Omental fat pad (tissue), 4 donors: Measurements from ENCODE around the gene TOM1. TPM values are rescaled to one million over a fixed set of nuclear protein-coding genes. Genes with fewer than 3 reads are reported as not detected.

ENCODE experiments used
- ATAC-seq: fragments of 150-250 bp; one replicate; pipeline ENCODE4 v1.9.1; 2016; ENCODE audit warnings: mild to moderate bottlenecking, moderate library complexity; ENCODE audit not compliant: low FRiP score
- DNase-seq: peaks from one replicate; pipeline ENCODE4 v3.0.0-alpha.2; 2019; ENCODE audit warnings: low spot score
- total RNA-seq, 4 donors: library from RNA; depleted of rRNA; stranded (reverse); fragments of >200 nt; gene quantifications; one replicate each; pipeline ENCODE4 v1.1.0, GENCODE V29; 2016
- TF ChIP-seq, protein P1 (sequence below), 3 donors: fragments of 450-650 bp; IDR thresholded peaks; one replicate each; pipeline ENCODE4 v1.5.1; 2016 to 2017; ENCODE audit warnings: antibody characterized with exemption in 3 of 3, mild to moderate bottlenecking in 3 of 3, moderate library complexity in 2 of 3

The TOM1 gene
- total RNA-seq, 4 donors from 2014 or later: 65.6 to 109 (median 93.2) TPM

DNA sequence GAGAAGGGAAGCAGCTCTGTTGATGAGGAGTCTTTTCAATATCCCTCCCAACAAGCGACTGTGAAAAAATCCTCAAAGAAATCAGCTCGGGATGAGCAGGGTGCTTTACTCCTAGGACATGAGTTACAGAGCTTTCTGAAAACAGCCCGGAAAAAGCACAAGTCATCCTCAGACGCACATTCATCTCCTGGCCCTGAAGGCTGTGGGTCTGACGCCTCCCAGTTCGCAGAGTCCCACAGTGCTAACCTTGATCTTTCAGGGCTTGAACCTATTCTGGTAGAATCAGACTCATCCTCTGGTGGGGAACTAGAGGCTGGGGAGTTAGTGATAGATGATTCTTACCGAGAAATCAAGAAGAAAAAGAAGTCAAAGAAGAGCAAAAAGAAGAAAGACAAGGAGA, 34.7 kb upstream of the TOM1 start:
- DNase-seq (no peak), ATAC-seq (no peak)
- TF ChIP-seq, protein P1, sequence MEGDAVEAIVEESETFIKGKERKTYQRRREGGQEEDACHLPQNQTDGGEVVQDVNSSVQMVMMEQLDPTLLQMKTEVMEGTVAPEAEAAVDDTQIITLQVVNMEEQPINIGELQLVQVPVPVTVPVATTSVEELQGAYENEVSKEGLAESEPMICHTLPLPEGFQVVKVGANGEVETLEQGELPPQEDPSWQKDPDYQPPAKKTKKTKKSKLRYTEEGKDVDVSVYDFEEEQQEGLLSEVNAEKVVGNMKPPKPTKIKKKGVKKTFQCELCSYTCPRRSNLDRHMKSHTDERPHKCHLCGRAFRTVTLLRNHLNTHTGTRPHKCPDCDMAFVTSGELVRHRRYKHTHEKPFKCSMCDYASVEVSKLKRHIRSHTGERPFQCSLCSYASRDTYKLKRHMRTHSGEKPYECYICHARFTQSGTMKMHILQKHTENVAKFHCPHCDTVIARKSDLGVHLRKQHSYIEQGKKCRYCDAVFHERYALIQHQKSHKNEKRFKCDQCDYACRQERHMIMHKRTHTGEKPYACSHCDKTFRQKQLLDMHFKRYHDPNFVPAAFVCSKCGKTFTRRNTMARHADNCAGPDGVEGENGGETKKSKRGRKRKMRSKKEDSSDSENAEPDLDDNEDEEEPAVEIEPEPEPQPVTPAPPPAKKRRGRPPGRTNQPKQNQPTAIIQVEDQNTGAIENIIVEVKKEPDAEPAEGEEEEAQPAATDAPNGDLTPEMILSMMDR (IDR thresholded peaks at IDR 0.05): no peak

GRCh38 chr22:35266277-35266676, 33.4 kb upstream of the TOM1 start:
- TF ChIP-seq, protein P1 (IDR thresholded peaks at IDR 0.05): no peak
- ATAC-seq (no peak), DNase-seq (no peak)

DNA sequence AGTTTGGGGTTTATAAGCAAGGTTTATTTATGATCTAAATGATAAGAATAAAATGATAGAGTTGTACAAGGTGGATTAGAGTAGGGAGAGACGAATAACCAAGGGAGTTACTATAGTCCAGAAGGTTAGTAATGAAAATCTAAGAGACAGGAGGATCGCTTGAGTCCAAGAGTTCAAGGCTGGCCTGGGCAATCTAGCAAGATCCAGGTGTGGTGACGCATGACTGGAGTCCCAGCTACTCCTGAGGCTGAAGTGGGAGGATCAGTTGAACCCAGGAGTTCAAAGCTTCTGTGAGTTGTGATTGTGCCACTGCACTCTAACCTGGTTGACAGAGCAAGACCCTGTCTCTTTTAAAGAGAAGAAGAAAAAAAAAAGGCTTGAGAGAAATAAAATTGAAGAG, 30.1 kb upstream of the TOM1 start:
- TF ChIP-seq, protein P1 (IDR thresholded peaks at IDR 0.05): no peak

GRCh38 chr22:35274154-35274871, 25.4 kb upstream of the TOM1 start:
- TF ChIP-seq, protein P1 (IDR thresholded peaks at IDR 0.05): no peak
- no peak for ATAC-seq
- no peak for DNase-seq

More for the DNA sequence above, 30.1 kb upstream of the TOM1 start:
- DNase-seq: no peak
- ATAC-seq: no peak

DNA sequence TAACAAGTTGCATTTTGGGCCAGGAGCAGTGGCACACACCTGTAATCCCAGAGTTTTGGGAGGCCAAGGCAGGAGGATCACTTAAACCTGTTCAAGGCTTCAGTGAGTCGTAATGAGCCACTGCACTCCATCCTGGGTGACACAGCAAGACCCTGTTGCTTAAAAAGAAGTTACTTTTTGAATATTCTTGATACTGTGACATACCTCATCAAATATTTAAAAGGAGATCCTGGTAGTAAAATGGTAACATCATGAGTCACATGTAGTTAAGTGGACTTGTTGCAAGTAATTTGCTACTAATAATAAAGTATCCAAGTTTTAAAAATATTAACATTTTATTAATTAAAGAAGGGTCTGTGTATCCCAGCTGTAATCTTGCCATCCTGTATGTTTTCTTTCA, 24.1 kb upstream of the TOM1 start:
- DNase-seq (no peak), ATAC-seq (no peak)
- TF ChIP-seq, protein P1 (IDR thresholded peaks at IDR 0.05): no peak

GRCh38 chr22:35276019-35276418, 23.7 kb upstream of the TOM1 start:
- TF ChIP-seq, protein P1 (IDR thresholded peaks at IDR 0.05): no peak
- ATAC-seq (no peak), DNase-seq (no peak)

DNA sequence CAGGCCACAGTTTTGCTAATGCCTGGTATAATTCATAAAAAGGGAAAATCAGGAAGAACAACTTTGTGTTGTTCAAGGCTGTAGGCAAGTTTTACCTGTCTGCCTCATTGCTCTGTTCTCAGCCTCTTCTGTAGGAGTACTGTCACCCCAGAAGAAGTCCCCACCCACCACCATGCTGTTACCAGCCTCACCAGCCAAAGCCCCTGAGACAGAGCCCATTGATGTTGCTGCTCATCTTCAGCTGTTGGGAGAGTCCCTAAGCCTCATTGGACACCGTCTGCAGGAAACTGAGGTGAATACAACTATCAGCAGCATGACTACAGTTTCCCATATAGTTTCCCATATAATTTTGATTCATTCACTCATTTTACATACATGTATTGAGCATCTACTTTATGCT, 11.6 kb upstream of the TOM1 start:
- TF ChIP-seq, protein P1 (IDR thresholded peaks at IDR 0.05): no peak
- DNase-seq (no peak), ATAC-seq (no peak)
